HepG2 (cell line): ENCODE measurements around the gene LRRC4C. TPM values are rescaled to one million over a fixed set of nuclear protein-coding genes. Genes with fewer than 3 reads are reported as not detected.

Source experiments
- ATAC-seq: fragments of 200-7000 bp; cut with Tn5 transposase; 3 replicates; pipeline ENCODE4 v1.9.1; 2020; ENCODE audit warnings: mild to moderate bottlenecking, moderate library complexity
- BruUV-seq: library from RNA; stranded (reverse); fragments of 400-500 nt; replicated peaks from 2 replicates; lab custom pipeline; 2021; lab: Mats Ljungman, UMichigan
- CTCF ChIA-PET: fragments of 300-600 bp; formaldehyde crosslinking; extraction: SDS; loops from one replicate; lab custom pipeline; 2021; ENCODE audit warnings: low total read pairs, inconsistent platforms, low intra/inter-chr PET ratio; lab: Yijun Ruan, JAX
- POLR2A ChIA-PET: fragments of 350-600 bp; sonication (Branson Sonifier 250); formaldehyde crosslinking; loops from one replicate; lab custom pipeline; 2020; ENCODE audit warnings: antibody characterized with exemption, inconsistent platforms; lab: Yijun Ruan, JAX
- DNase-seq: peaks from one replicate; pipeline ENCODE4 v3.0.0-alpha.2; 2015; ENCODE audit warnings: low spot score
- FAIRE-seq: peaks from 3 replicates; lab custom pipeline; 2011; peaks lifted over from hg19 to GRCh38; lab: Jason Lieb, UNC
- H2AFZ ChIP-seq: one replicate; pipeline ENCODE4 v1.6.1; 2011; ENCODE audit warnings: low read length, inconsistent platforms
- H3K27ac ChIP-seq: fragments of 300-600 bp; 3 replicates; pipeline ENCODE4 v1.8.0; 2011; ENCODE audit warnings: mixed run types, mild to moderate bottlenecking, mixed read lengths, low read length, inconsistent platforms; ENCODE audit not compliant: insufficient read depth; ENCODE audit errors: extremely low read length
- H3K27me3 ChIP-seq, 2 experiments: fragments of 200-600 bp in 1 of 2; 2 replicates in 1 of 2; 3 replicates in 1 of 2; pipeline versions ENCODE4 v1.6.0 to v1.8.0; 2011; ENCODE audit warnings: low read length in 2 of 2, mild to moderate bottlenecking in 2 of 2, moderate library complexity in 2 of 2, inconsistent platforms in 1 of 2; ENCODE audit not compliant: insufficient read depth in 2 of 2, control insufficient read depth in 1 of 2
- H3K36me3 ChIP-seq, 2 experiments: fragments of 200-600 bp in 1 of 2; replicated peaks in 1 of 2; 2 replicates in 1 of 2; 3 replicates in 1 of 2; pipeline versions ENCODE4 v1.5.1 to v1.8.0; 2011; ENCODE audit warnings: low read length in 2 of 2, inconsistent platforms in 1 of 2; ENCODE audit not compliant: insufficient read depth in 2 of 2, control insufficient read depth in 1 of 2
- H3K4me1 ChIP-seq: 2 replicates; pipeline ENCODE4 v1.5.1; 2012; ENCODE audit warnings: low read length, inconsistent platforms; ENCODE audit not compliant: insufficient read depth
- H3K4me2 ChIP-seq: 2 replicates; pipeline ENCODE4 v1.6.0; 2011; ENCODE audit warnings: low read depth, low read length, inconsistent platforms
- H3K4me3 ChIP-seq, 3 experiments: fragments of 200-600 bp in 1 of 3; sonication (generic), shearing (Covaris generic) in 1 of 3; replicated peaks in 1 of 3; 2 replicates each; pipeline ENCODE4 v1.5.1; 2011 to 2016; ENCODE audit warnings: low read length in 3 of 3, inconsistent platforms in 2 of 3, low read depth in 2 of 3, mild to moderate bottlenecking in 2 of 3, control low read depth in 1 of 3, mixed read lengths in 1 of 3; ENCODE audit not compliant: insufficient read depth in 1 of 3
- H3K79me2 ChIP-seq: one replicate; pipeline ENCODE4 v1.6.1; 2011; ENCODE audit warnings: low read length, inconsistent platforms; ENCODE audit not compliant: insufficient read depth
- H3K9ac ChIP-seq: 2 replicates; pipeline ENCODE4 v1.6.0; 2011; ENCODE audit warnings: mild to moderate bottlenecking, low read depth, low read length, inconsistent platforms; ENCODE audit not compliant: insufficient read depth
- H3K9me3 ChIP-seq: 2 replicates; pipeline ENCODE4 v1.5.1; 2012; ENCODE audit warnings: mild to moderate bottlenecking, low read length
- H4K20me1 ChIP-seq: 2 replicates; pipeline ENCODE4 v1.6.0; 2011; ENCODE audit warnings: inconsistent platforms, mild to moderate bottlenecking, low read length, moderate library complexity; ENCODE audit not compliant: insufficient read depth
- AHR ChIP-seq: IDR thresholded peaks from 2 replicates; pipeline ENCODE4 v1.6.1; 2018; ENCODE audit warnings: missing genetic modification reagents, missing compliant biosample characterization
- ARID2 ChIP-seq: sonication (generic); formaldehyde crosslinking; IDR thresholded peaks from 2 replicates; pipeline ENCODE4 v1.8.1; 2022; ENCODE audit warnings: mild to moderate bottlenecking, missing genetic modification reagents, borderline replicate concordance
- CCDC6 ChIP-seq: sonication (generic); formaldehyde crosslinking; IDR thresholded peaks from 2 replicates; pipeline ENCODE4 v1.8.1; 2022; ENCODE audit warnings: mild to moderate bottlenecking, missing genetic modification reagents, moderate library complexity
- KAT2B ChIP-seq: fragments of 150-350 bp; IDR thresholded peaks from 2 replicates; pipeline ENCODE4 v1.6.1; 2014; ENCODE audit warnings: low read depth, low read length, borderline replicate concordance
- MAFK ChIP-seq, 2 experiments: IDR thresholded peaks in 1 of 2; conservative IDR thresholded peaks in 1 of 2; 2 replicates each; pipeline ENCODE4 v1.6.1; 2011; ENCODE audit warnings: improper control_type of control experiment in 2 of 2, low read length in 2 of 2
- RBAK ChIP-seq: sonication (generic); formaldehyde crosslinking; IDR thresholded peaks from 2 replicates; pipeline ENCODE4 v1.5.1; 2020; ENCODE audit warnings: mild to moderate bottlenecking, missing genetic modification reagents
- RERE ChIP-seq: IDR thresholded peaks from 2 replicates; pipeline ENCODE4 v1.6.1; 2016; ENCODE audit warnings: low read depth, missing genetic modification reagents, missing compliant biosample characterization
- ZBTB4 ChIP-seq: sonication (generic); formaldehyde crosslinking; IDR thresholded peaks from 2 replicates; pipeline ENCODE4 v1.4.0; 2020; ENCODE audit warnings: missing genetic modification reagents, mild to moderate bottlenecking, borderline replicate concordance
- ZNF3 ChIP-seq: IDR thresholded peaks from 2 replicates; pipeline ENCODE4 v1.7.0; 2017; ENCODE audit warnings: inconsistent platforms
- ZNF547 ChIP-seq: sonication (generic); formaldehyde crosslinking; IDR thresholded peaks from 2 replicates; pipeline ENCODE4 v1.5.1; 2020; ENCODE audit warnings: mild to moderate bottlenecking, missing genetic modification reagents
- ZNF552 ChIP-seq: sonication (generic); formaldehyde crosslinking; IDR thresholded peaks from 2 replicates; pipeline ENCODE4 v1.9.0; 2022; ENCODE audit warnings: missing genetic modification reagents, mild to moderate bottlenecking, borderline replicate concordance
- ZNF878 ChIP-seq: sonication (generic); formaldehyde crosslinking; IDR thresholded peaks from 2 replicates; pipeline ENCODE4 v1.8.1; 2023; ENCODE audit warnings: mild to moderate bottlenecking, missing genetic modification reagents, moderate library complexity
- WGBS: methylation state at CpG from one replicate; pipeline ENCODE4 v1.1.6; 2017; ENCODE audit warnings: low lambda C conversion rate; 5-methylcytosine and 5-hydroxymethylcytosine counted together
- in situ Hi-C: cut with HindIII; loops from 2 replicates; pipeline ENCODE4 v1.10.0; 2017; ENCODE audit warnings: low pct_unique_long_range_greater_than_20kb; ENCODE audit not compliant: extremely low pct_ligation_motif_present
- intact Hi-C: fragments of 100-400 bp; cut with micrococcal nuclease; formaldehyde crosslinking; loops from one replicate; pipeline ENCODE4 v1.10.0; 2022; ENCODE audit not compliant: unreplicated experiment
- polyA plus RNA-seq, 8 experiments: library from polyadenylated mRNA; depleted of rRNA in 3 of 8; stranded (reverse) in 7 of 8; unstranded in 1 of 8; fragments of >200 nt; fragmentation: Illumina TruSeq in 4 of 8; extraction: Trizol in 4 of 8; gene quantifications; 2 replicates each; pipeline versions ENCODE4 v1.2.1 to v1.2.3, GENCODE V29; 2011 to 2016; ENCODE audit warnings: low read depth in 4 of 8, missing spikeins in 1 of 8, mixed read lengths in 1 of 8; ENCODE audit not compliant: insufficient read depth in 1 of 8
- total RNA-seq, 5 experiments: library from RNA; depleted of rRNA; stranded (reverse); fragments of >200 nt; fragmentation: Illumina TruSeq; extraction: Trizol; gene quantifications; 2 replicates each; pipeline ENCODE4 v1.2.3, GENCODE V29; 2016; ENCODE audit warnings: low read depth in 1 of 5
- TF ChIP-seq, protein P1 (sequence below), 2 experiments: IDR thresholded peaks; 2 replicates each; pipeline ENCODE4 v1.6.1; 2011 to 2012; ENCODE audit warnings: low read length in 2 of 2, borderline replicate concordance in 1 of 2, low read depth in 1 of 2, mild to moderate bottlenecking in 1 of 2, moderate library complexity in 1 of 2

Gene LRRC4C
- total and polyA plus RNA-seq, 2 of the 13 experiments (the other 11 are each of a cell fraction or from before 2014, with no cell fraction given) = not detected

DNA sequence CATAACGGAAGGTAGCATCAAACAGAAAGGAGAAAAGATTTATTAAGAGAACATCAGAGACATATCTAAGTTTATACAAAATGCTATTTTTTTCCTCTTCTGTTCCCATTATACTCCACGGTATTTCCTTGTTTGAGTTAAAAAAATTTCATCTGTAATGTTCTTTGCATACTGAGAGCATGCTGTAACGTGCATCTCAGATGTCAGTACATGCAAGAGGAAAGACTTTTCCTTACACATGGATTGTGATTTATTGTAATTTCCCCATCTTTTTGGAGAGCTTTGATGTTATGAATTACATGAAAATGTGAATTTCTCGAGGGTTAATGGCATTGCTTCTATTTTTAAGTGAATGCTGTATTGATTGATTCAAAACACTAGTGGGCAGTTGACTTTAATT, 1164.0 kb downstream of the LRRC4C start:
- Histone ChIP-seq H3K9me3 (no peaks in the 10 kb centered on the region), H3K4me2 (no peak overlapping the region), H3K27me3 (peaks cover 0 to 3% of the 10 kb centered on the region in 2 experiments; a peak in 1 of 5 replicates), H2AFZ (no peak overlapping the region), H3K79me2 (no peaks in the 10 kb centered on the region), H3K4me1 (peaks cover 7% of the 10 kb centered on the region; the same call in 1 of the 2 replicates), H3K4me3 (no peak overlapping the region), H3K27ac (no peak overlapping the region), H4K20me1 (no peaks in the 10 kb centered on the region), H3K36me3 (no peaks in the 10 kb centered on the region), H3K9ac (no peak overlapping the region)
- FAIRE-seq (no peak), ATAC-seq (no peak), DNase-seq (no peak)
- no TSS peak for BruUV-seq
- POLR2A ChIA-PET = no interaction called here
- CTCF ChIA-PET = no interaction called here
- TF ChIP-seq RBAK (CRISPR knock-in tag) (no peak), ZNF552 (CRISPR knock-in tag) (no peak), AHR (CRISPR knock-in tag) (no peak), ZNF3 (CRISPR knock-in tag) (no peak), MAFK (conservative IDR thresholded peaks at IDR 0.05 in 1 of 2, IDR thresholded peaks at IDR 0.05 in 1 of 2; ENCODE audit: low read length in 2 of 2) (no peak), ZBTB4 (CRISPR knock-in tag) (no peak), RERE (CRISPR knock-in tag) (no peak), ZNF878 (no peak), ZNF547 (CRISPR knock-in tag) (no peak), ARID2 (CRISPR knock-in tag) (no peak), KAT2B (no peak), CCDC6 (CRISPR knock-in tag) (no peak)
- TF ChIP-seq, protein P1, sequence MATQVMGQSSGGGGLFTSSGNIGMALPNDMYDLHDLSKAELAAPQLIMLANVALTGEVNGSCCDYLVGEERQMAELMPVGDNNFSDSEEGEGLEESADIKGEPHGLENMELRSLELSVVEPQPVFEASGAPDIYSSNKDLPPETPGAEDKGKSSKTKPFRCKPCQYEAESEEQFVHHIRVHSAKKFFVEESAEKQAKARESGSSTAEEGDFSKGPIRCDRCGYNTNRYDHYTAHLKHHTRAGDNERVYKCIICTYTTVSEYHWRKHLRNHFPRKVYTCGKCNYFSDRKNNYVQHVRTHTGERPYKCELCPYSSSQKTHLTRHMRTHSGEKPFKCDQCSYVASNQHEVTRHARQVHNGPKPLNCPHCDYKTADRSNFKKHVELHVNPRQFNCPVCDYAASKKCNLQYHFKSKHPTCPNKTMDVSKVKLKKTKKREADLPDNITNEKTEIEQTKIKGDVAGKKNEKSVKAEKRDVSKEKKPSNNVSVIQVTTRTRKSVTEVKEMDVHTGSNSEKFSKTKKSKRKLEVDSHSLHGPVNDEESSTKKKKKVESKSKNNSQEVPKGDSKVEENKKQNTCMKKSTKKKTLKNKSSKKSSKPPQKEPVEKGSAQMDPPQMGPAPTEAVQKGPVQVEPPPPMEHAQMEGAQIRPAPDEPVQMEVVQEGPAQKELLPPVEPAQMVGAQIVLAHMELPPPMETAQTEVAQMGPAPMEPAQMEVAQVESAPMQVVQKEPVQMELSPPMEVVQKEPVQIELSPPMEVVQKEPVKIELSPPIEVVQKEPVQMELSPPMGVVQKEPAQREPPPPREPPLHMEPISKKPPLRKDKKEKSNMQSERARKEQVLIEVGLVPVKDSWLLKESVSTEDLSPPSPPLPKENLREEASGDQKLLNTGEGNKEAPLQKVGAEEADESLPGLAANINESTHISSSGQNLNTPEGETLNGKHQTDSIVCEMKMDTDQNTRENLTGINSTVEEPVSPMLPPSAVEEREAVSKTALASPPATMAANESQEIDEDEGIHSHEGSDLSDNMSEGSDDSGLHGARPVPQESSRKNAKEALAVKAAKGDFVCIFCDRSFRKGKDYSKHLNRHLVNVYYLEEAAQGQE (IDR thresholded peaks at IDR 0.05; ENCODE audit: borderline replicate concordance in 1 of 2, low read depth in 1 of 2, low read length in 2 of 2) = no peak
- in situ Hi-C loops (no loop called here), intact Hi-C loops (loop anchor here (2.0 kb wide), 1 partner anchor 165 kb away; no protein-coding TSS in a partner anchor)
- WGBS = 24% methylated on average over 4 of the region's 4 CpGs
